GM12865 (cell line): ENCODE measurements around the gene ACSM2A.
"Not testable (repeated sequence)": the region's sequence is repeated elsewhere in the genome, so short reads cannot be mapped to it uniquely, and the experiment has no call there.

Source experiments
- DNase-seq: peaks from one replicate; pipeline ENCODE4 v3.0.0; 2010; ENCODE audit warnings: low read depth
- H3K4me3 ChIP-seq: 2 replicates; pipeline ENCODE4 v1.5.1; 2011; ENCODE audit warnings: mild to moderate bottlenecking, low read depth, low read length, control low read depth
- CTCF ChIP-seq: IDR thresholded peaks from 2 replicates; pipeline ENCODE4 v1.5.1; 2011; ENCODE audit warnings: low read length, control low read depth, low read depth, inconsistent platforms; ENCODE audit not compliant: insufficient read depth; ENCODE audit errors: missing control alignments

Gene ACSM2A

GRCh38 chr16:20515688-20516090, 64.4 kb downstream of the ACSM2A start:
- no peak for TF ChIP-seq CTCF
- H3K4me3 ChIP-seq = no peak overlapping the region
- DNase-seq = no peak

- TF ChIP-seq CTCF = no peak
- no peak for DNase-seq
- H3K4me3 ChIP-seq = no peak overlapping the region
Observed at GRCh38 chr16:20517149-20517548, 65.8 kb downstream of the ACSM2A start.

GRCh38 chr16:20519231-20519630, 67.9 kb downstream of the ACSM2A start:
- no peak for TF ChIP-seq CTCF

GRCh38 chr16:20520103-20520502, 68.8 kb downstream of the ACSM2A start:
- no peak for TF ChIP-seq CTCF
- no peak overlapping the region for H3K4me3 ChIP-seq
- DNase-seq = no peak

More at GRCh38 chr16:20519231-20519630, 67.9 kb downstream of the ACSM2A start:
- no peak for DNase-seq
- H3K4me3 ChIP-seq = no peak overlapping the region

- H3K4me3 ChIP-seq, DNase-seq: not testable (repeated sequence)
Observed at GRCh38 chr16:20531795-20532194, 80.5 kb downstream of the ACSM2A start.

- not testable (repeated sequence) for H3K4me3 ChIP-seq, DNase-seq
Observed at GRCh38 chr16:20532284-20532792, 81.0 kb downstream of the ACSM2A start.

- DNase-seq, H3K4me3 ChIP-seq: not testable (repeated sequence)
Observed at GRCh38 chr16:20536669-20537068, 85.3 kb downstream of the ACSM2A start.
